Nephron (organoid): ENCODE measurements around the gene ZER1.

Experiments
- H3K27ac Mint-ChIP-seq, 3 experiments: 2 replicates each; pipeline ENCODE4 v1.8.0; 2020; ENCODE audit warnings: mixed read lengths in 3 of 3, mild to moderate bottlenecking in 2 of 3, moderate library complexity in 1 of 3
- H3K27me3 Mint-ChIP-seq: 2 replicates; pipeline ENCODE4 v1.8.0; 2021; ENCODE audit warnings: low read depth, mild to moderate bottlenecking, moderate library complexity, mixed read lengths
- H3K36me3 Mint-ChIP-seq: 2 replicates; pipeline ENCODE4 v1.8.0; 2020; ENCODE audit warnings: low read depth, mixed read lengths
- H3K4me1 Mint-ChIP-seq: 2 replicates; pipeline ENCODE4 v1.8.0; 2020; ENCODE audit warnings: mixed read lengths
- H3K4me3 Mint-ChIP-seq, 3 experiments: 2 replicates each; pipeline ENCODE4 v1.8.0; 2020; ENCODE audit warnings: mild to moderate bottlenecking in 3 of 3, mixed read lengths in 3 of 3, moderate library complexity in 2 of 3
- H3K9me3 Mint-ChIP-seq: 2 replicates; pipeline ENCODE4 v1.8.0; 2020; ENCODE audit warnings: mixed read lengths
- CTCF ChIP-seq, 3 experiments: fragments of 200-600 bp; sonication (generic); IDR thresholded peaks; one replicate each; pipeline ENCODE4 v1.5.0; 2021; ENCODE audit warnings: antibody characterized with exemption in 3 of 3; ENCODE audit not compliant: unreplicated experiment in 3 of 3

The ZER1 gene

GRCh38 chr9:128724744-128725211 lies 46.9 kb downstream of the ZER1 start:
- H3K36me3 Mint-ChIP-seq, result no peaks in the 10 kb centered on the region
- H3K27ac Mint-ChIP-seq, result peak overlapping the region in 2 of 3 experiments; percentile 25 to 33
- peaks cover 21% of the 10 kb centered on the region for H3K4me1 Mint-ChIP-seq
- H3K27me3 Mint-ChIP-seq, result peaks cover 4% of the 10 kb centered on the region
- H3K4me3 Mint-ChIP-seq, result peak overlapping the region; percentile 79 to 87 (median 83)
- no peaks in the 10 kb centered on the region for H3K9me3 Mint-ChIP-seq
- no peak for TF ChIP-seq CTCF (IDR thresholded peaks at IDR 0.05; ENCODE audit: unreplicated experiment in 3 of 3)

- Mint-ChIP-seq H3K27me3 (peaks cover 4% of the 10 kb centered on the region), H3K9me3 (no peaks in the 10 kb centered on the region), H3K36me3 (no peaks in the 10 kb centered on the region)
Observed at GRCh38 chr9:128723866-128724743, 47.6 kb downstream of the ZER1 start, which contains the start of gene ZDHHC12. TSS of gene ZDHHC12 (minus strand) at chr9:128724127. CDS start at chr9:128724093, 34 bp downstream.

GRCh38 chr9:128723352-128723865 lies 48.3 kb downstream of the ZER1 start:
- TF ChIP-seq CTCF (IDR thresholded peaks at IDR 0.05; ENCODE audit: unreplicated experiment in 3 of 3), result no peak
- H3K27me3 Mint-ChIP-seq, result peaks cover 4% of the 10 kb centered on the region
- H3K4me3 Mint-ChIP-seq, result peak overlapping the region; percentile 87 to 93 (median 90)
- no peaks in the 10 kb centered on the region for H3K9me3 Mint-ChIP-seq
- H3K27ac Mint-ChIP-seq, result peak overlapping the region in 1 of 3 experiments; percentile 23
- H3K4me1 Mint-ChIP-seq, result peaks cover 21% of the 10 kb centered on the region
- no peaks in the 10 kb centered on the region for H3K36me3 Mint-ChIP-seq

More at GRCh38 chr9:128723866-128724743, 47.6 kb downstream of the ZER1 start, which contains the start of gene ZDHHC12:
- H3K27ac Mint-ChIP-seq, result peak within 1 kb of the TSS; percentile 19 to 33 (median 25)
- no peak for TF ChIP-seq CTCF (IDR thresholded peaks at IDR 0.05; ENCODE audit: unreplicated experiment in 3 of 3)
- H3K4me3 Mint-ChIP-seq, result peak within 1 kb of the TSS; percentile 87 to 93 (median 90)
- peaks cover 21% of the 10 kb centered on the region for H3K4me1 Mint-ChIP-seq

GRCh38 chr9:128722380-128723351 lies 49.1 kb downstream of the ZER1 start:
- Mint-ChIP-seq H3K27me3 (peaks cover 4% of the 10 kb centered on the region), H3K36me3 (no peaks in the 10 kb centered on the region), H3K4me1 (peaks cover 21% of the 10 kb centered on the region)

More at GRCh38 chr9:128722380-128723351, 49.1 kb downstream of the ZER1 start:
- Mint-ChIP-seq H3K27ac (peak overlapping the region; percentile 19 to 23 (median 23)), H3K9me3 (no peaks in the 10 kb centered on the region), H3K4me3 (peak overlapping the region; percentile 79 to 93 (median 87))
- TF ChIP-seq CTCF (IDR thresholded peaks at IDR 0.05; ENCODE audit: unreplicated experiment in 3 of 3), result no peak
